Caco-2 (cell line): Measurements from ENCODE around the gene C22orf23. TPM values are rescaled to one million over a fixed set of nuclear protein-coding genes. Genes with fewer than 3 reads are reported as not detected.
"Not testable (repeated sequence)": the region's sequence is repeated elsewhere in the genome, so short reads cannot be mapped to it uniquely, and the experiment has no call there.

Source experiments
- BruUV-seq: library from RNA; stranded (reverse); fragments of 400-500 nt; replicated peaks from 2 replicates; lab custom pipeline; 2021; lab: Mats Ljungman, UMichigan
- CTCF ChIA-PET: fragments of 300-600 bp; sonication (Branson Sonifier 250); formaldehyde crosslinking; loops from one replicate; lab custom pipeline; 2022; ENCODE audit warnings: antibody characterized with exemption; lab: Charles Lee
- POLR2A ChIA-PET: fragments of 300-600 bp; sonication (Branson Sonifier 250); formaldehyde crosslinking; loops from one replicate; lab custom pipeline; 2022; ENCODE audit warnings: antibody characterized with exemption; lab: Charles Lee
- DNase-seq, 2 experiments: peaks; one replicate each; pipeline versions ENCODE4 v3.0.0 to v3.0.0-alpha.2; 2020 to 2022
- H3K27me3 ChIP-seq: replicated peaks from 2 replicates; pipeline ENCODE4 v1.6.0; 2011; ENCODE audit warnings: low read length; ENCODE audit not compliant: control insufficient read depth, insufficient read depth
- H3K36me3 ChIP-seq: 2 replicates; pipeline ENCODE4 v1.5.1; 2011; ENCODE audit warnings: low read length; ENCODE audit not compliant: control insufficient read depth, insufficient read depth
- H3K4me1 ChIP-seq: fragments of 250-450 bp; sonication (Bioruptor Pico); 2 replicates; pipeline ENCODE4 v1.5.1; 2020; ENCODE audit warnings: mild to moderate bottlenecking
- H3K4me3 ChIP-seq: 2 replicates; pipeline ENCODE4 v1.5.1; 2011; ENCODE audit warnings: low read depth, mild to moderate bottlenecking, control low read depth, low read length
- H3K9me3 ChIP-seq: fragments of 250-450 bp; sonication (Bioruptor Pico); 2 replicates; pipeline ENCODE4 v1.5.1; 2020; ENCODE audit warnings: mild to moderate bottlenecking, moderate library complexity
- H3K27ac Mint-ChIP-seq: one replicate; pipeline ENCODE4 v1.8.0; 2022; ENCODE audit warnings: mixed read lengths; ENCODE audit not compliant: unreplicated experiment
- H3K27me3 Mint-ChIP-seq: one replicate; pipeline ENCODE4 v1.8.0; 2022; ENCODE audit warnings: mixed read lengths; ENCODE audit not compliant: insufficient read depth, unreplicated experiment
- H3K36me3 Mint-ChIP-seq: one replicate; pipeline ENCODE4 v1.8.0; 2022; ENCODE audit warnings: mild to moderate bottlenecking, mixed read lengths; ENCODE audit not compliant: insufficient read depth, unreplicated experiment
- H3K4me1 Mint-ChIP-seq: one replicate; pipeline ENCODE4 v1.8.0; 2022; ENCODE audit warnings: low read depth, mixed read lengths; ENCODE audit not compliant: unreplicated experiment
- H3K4me3 Mint-ChIP-seq: one replicate; pipeline ENCODE4 v1.8.0; 2022; ENCODE audit warnings: mild to moderate bottlenecking, moderate library complexity, mixed read lengths; ENCODE audit not compliant: unreplicated experiment
- H3K9me3 Mint-ChIP-seq: one replicate; pipeline ENCODE4 v1.8.0; 2022; ENCODE audit warnings: mixed read lengths; ENCODE audit not compliant: unreplicated experiment
- intact Hi-C: fragments of 100-400 bp; cut with micrococcal nuclease; formaldehyde crosslinking; loops from one replicate; pipeline ENCODE4 v1.10.0; 2022; ENCODE audit not compliant: unreplicated experiment
- total RNA-seq: library from RNA; stranded (reverse); gene quantifications from 2 replicates; pipeline ENCODE4 v1.2.3, GENCODE V29; 2022
- TF ChIP-seq, protein P1 (sequence below), 2 experiments: fragments of 200-600 bp in 1 of 2; IDR thresholded peaks; 1 replicate in 1 of 2; 2 replicates in 1 of 2; pipeline versions ENCODE4 v1.5.1 to v1.8.0; 2011 to 2022; ENCODE audit warnings: antibody characterized with exemption in 1 of 2, control low read depth in 1 of 2, inconsistent platforms in 1 of 2, low read depth in 1 of 2, low read length in 1 of 2, mild to moderate bottlenecking in 1 of 2, moderate library complexity in 1 of 2; ENCODE audit not compliant: insufficient read depth in 1 of 2, severe bottlenecking in 1 of 2, unreplicated experiment in 1 of 2

Gene C22orf23
- total RNA-seq, 1 experiment from 2014 or later: not detected

DNA sequence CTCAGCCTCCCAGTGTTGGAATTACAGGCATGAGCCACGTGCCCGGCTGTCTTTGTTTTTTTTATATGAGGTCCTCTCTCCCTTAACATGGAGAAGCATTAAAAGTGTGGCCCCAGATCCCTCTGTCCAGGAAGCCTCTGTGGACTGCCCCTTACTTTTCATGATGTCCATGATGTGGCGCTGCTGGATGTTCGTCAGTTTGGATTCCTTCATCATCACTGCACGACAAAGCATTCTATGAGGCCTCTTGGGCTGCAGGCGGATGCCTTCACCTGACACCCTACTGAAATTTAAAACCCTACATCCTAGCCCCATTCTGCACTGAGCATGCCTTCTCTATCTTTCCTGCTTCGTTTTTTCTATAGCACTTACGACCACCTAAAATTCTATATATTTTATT lies 2.1 kb downstream of the C22orf23 start:
- Histone ChIP-seq H3K9me3 (no peaks in the 10 kb centered on the region), H3K4me3 (no peak overlapping the region), H3K4me1 (peaks cover 5% of the 10 kb centered on the region; the same call in 1 of the 2 replicates), H3K36me3 (no peaks in the 10 kb centered on the region), H3K27me3 (no peaks in the 10 kb centered on the region)
- H3K36me3 Mint-ChIP-seq: peaks cover 9% of the 10 kb centered on the region
- intact Hi-C loops: loop anchor here (5.0 to 10.0 kb wide), 2 partner anchors 64 to 147 kb away; partner anchors contain the start of gene GCAT
- no peaks in the 10 kb centered on the region for H3K27me3 Mint-ChIP-seq
- TF ChIP-seq, protein P1, sequence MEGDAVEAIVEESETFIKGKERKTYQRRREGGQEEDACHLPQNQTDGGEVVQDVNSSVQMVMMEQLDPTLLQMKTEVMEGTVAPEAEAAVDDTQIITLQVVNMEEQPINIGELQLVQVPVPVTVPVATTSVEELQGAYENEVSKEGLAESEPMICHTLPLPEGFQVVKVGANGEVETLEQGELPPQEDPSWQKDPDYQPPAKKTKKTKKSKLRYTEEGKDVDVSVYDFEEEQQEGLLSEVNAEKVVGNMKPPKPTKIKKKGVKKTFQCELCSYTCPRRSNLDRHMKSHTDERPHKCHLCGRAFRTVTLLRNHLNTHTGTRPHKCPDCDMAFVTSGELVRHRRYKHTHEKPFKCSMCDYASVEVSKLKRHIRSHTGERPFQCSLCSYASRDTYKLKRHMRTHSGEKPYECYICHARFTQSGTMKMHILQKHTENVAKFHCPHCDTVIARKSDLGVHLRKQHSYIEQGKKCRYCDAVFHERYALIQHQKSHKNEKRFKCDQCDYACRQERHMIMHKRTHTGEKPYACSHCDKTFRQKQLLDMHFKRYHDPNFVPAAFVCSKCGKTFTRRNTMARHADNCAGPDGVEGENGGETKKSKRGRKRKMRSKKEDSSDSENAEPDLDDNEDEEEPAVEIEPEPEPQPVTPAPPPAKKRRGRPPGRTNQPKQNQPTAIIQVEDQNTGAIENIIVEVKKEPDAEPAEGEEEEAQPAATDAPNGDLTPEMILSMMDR (IDR thresholded peaks at IDR 0.05; ENCODE audit: insufficient read depth in 1 of 2, low read depth in 1 of 2, low read length in 1 of 2, severe bottlenecking in 1 of 2, unreplicated experiment in 1 of 2): no peak
- no TSS peak for BruUV-seq
- CTCF ChIA-PET: interaction anchor here (0.7 kb wide), 1 partner anchor 18 kb away, joined by 8 read pairs; no protein-coding TSS in a partner anchor
- POLR2A ChIA-PET: no interaction called here
- H3K27ac Mint-ChIP-seq: no peak overlapping the region
- no peak overlapping the region for H3K4me3 Mint-ChIP-seq
- DNase-seq: no peak
- no peaks in the 10 kb centered on the region for H3K9me3 Mint-ChIP-seq
- H3K4me1 Mint-ChIP-seq: peaks cover 10% of the 10 kb centered on the region

DNA sequence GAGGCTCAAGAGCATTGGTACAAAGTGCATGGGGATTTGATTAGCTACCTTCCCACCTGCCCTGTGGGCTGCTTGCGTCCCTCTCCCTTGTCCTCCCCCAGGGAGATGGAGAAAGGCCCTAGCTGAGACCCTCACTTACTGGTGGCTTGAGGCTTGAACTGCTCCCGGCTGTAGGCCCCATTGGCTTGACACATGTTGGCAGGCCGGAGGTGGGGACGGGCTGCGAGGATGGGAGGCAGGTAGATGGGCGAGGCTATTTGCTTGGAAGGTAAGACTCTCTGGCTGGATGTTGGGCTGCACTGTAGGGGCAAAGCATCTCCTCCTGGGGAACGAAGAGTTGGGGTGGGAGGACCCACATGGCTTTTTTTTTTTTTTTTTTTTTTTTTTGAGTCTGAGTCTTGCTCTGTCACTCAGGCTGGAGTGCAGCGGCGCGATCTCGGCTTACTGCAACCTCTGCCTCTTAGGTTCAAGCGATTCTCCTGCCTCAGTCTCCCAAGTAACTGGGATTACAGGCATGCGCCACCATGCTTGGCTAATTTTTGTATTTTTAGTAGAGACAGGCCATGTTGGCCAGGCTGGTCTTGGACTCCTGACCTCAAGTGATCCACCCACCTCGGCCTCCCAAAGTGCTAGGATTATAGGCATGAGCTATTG lies 6.1 kb downstream of the C22orf23 start:
- POLR2A ChIA-PET: interaction anchor here (0.6 kb wide), 1 partner anchor 537 kb away, joined by 6 read pairs; no protein-coding TSS in a partner anchor
- BruUV-seq, H3K4me1 Mint-ChIP-seq, H3K27ac Mint-ChIP-seq, H3K4me3 ChIP-seq, H3K4me1 ChIP-seq, intact Hi-C loops, H3K27me3 Mint-ChIP-seq, H3K9me3 ChIP-seq, H3K36me3 ChIP-seq, DNase-seq, H3K27me3 ChIP-seq, H3K4me3 Mint-ChIP-seq, H3K9me3 Mint-ChIP-seq, H3K36me3 Mint-ChIP-seq: not testable (repeated sequence)
- CTCF ChIA-PET: interaction anchor here (0.6 to 1.0 kb wide), 3 partner anchors 13 to 41 kb away, joined by 3 to 5 read pairs (median 5); partner anchors contain the start of gene MICALL1

DNA sequence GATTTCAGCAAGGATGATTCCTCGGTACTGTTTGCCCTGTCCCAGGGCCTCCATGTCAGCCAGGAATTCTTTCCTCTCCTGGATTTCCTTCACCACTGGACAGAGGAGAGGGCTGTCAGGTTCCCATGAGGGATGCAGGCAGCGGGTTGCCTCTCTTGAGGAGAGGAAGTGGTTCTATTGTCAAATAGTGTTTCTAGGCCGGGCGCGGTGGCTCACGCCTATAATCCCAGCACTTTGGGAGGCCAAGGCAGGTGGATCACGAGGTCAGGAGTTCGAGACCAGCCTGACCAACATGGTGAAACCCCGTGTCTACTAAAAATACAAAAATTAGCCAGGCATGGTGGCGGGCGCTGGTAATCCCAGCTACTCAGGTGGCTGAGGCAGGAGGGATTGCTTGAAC lies 9.0 kb downstream of the C22orf23 start:
- H3K4me3 ChIP-seq, CTCF ChIA-PET: not testable (repeated sequence)

DNA sequence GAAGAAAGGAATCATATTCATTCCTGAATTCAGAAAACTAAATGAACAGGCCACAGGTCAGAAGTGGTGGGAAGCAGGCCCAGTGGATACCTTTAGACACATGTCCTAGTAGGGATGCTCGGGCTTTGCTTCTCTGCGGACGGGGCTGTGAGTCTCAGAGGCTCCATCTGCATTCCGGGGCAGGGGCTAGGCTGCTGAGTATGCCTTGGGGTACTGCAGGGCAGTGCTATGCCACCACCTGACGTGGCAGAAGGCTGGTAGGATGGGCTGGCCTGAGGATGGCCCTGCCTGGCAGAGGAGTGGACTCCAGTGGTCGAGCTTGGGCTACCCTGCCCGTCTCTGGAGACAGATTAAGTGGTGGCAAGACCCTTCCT lies 9.6 kb downstream of the C22orf23 start:
- Histone ChIP-seq H3K4me1 (no peaks in the 10 kb centered on the region), H3K4me3 (no peak overlapping the region), H3K36me3 (no peaks in the 10 kb centered on the region), H3K9me3 (no peaks in the 10 kb centered on the region), H3K27me3 (no peaks in the 10 kb centered on the region)
- Mint-ChIP-seq H3K4me1 (no peaks in the 10 kb centered on the region), H3K27me3 (no peaks in the 10 kb centered on the region), H3K4me3 (no peak overlapping the region), H3K9me3 (no peaks in the 10 kb centered on the region), H3K27ac (no peak overlapping the region), H3K36me3 (peaks cover 38% of the 10 kb centered on the region)
- intact Hi-C loops: no loop called here
- POLR2A ChIA-PET: no interaction called here
- BruUV-seq: TSS peak; percentile 17
- TF ChIP-seq, protein P1 (IDR thresholded peaks at IDR 0.05; ENCODE audit: insufficient read depth in 1 of 2, low read depth in 1 of 2, low read length in 1 of 2, severe bottlenecking in 1 of 2, unreplicated experiment in 1 of 2): no peak
- CTCF ChIA-PET: no interaction called here
- no peak for DNase-seq

More for the DNA sequence above, 9.0 kb downstream of the C22orf23 start:
- H3K4me1 ChIP-seq, DNase-seq, H3K27me3 ChIP-seq, H3K4me1 Mint-ChIP-seq, POLR2A ChIA-PET, H3K4me3 Mint-ChIP-seq, H3K36me3 ChIP-seq, H3K9me3 Mint-ChIP-seq, BruUV-seq, H3K9me3 ChIP-seq, H3K27me3 Mint-ChIP-seq, intact Hi-C loops, H3K27ac Mint-ChIP-seq: not testable (repeated sequence)
- H3K36me3 Mint-ChIP-seq: peaks cover 33% of the 10 kb centered on the region
